HepG2 (cell line): Measurements from ENCODE around the gene MCRIP2. TPM values are rescaled to one million over a fixed set of nuclear protein-coding genes. Genes with fewer than 3 reads are reported as not detected.
A peak's percentile ranks its signal among the peaks of the same experiment; 100 is the strongest.

ENCODE experiments used
- CEBPG ChIP-seq: IDR thresholded peaks from 2 replicates; pipeline ENCODE4 v1.6.1; 2016
- ESRRA ChIP-seq: sonication (generic); formaldehyde crosslinking; IDR thresholded peaks from 2 replicates; pipeline ENCODE4 v1.5.1; 2020; ENCODE audit warnings: mild to moderate bottlenecking, low read depth, missing genetic modification reagents
- HDAC2 ChIP-seq: sonication (generic); formaldehyde crosslinking; IDR thresholded peaks from 2 replicates; pipeline ENCODE4 v1.4.0; 2020; ENCODE audit warnings: missing genetic modification reagents
- HDAC6 ChIP-seq: fragments of 200-600 bp; sonication (generic); IDR thresholded peaks from 2 replicates; pipeline ENCODE4 v1.7.0; 2017; ENCODE audit warnings: mild to moderate bottlenecking, antibody characterized with exemption, low read length, low read depth
- KDM5A ChIP-seq: fragments of 200-600 bp; sonication (generic); IDR thresholded peaks from 2 replicates; pipeline ENCODE4 v1.7.0; 2018; ENCODE audit warnings: antibody characterized with exemption, mild to moderate bottlenecking, low read length, borderline replicate concordance
- MED1 ChIP-seq: sonication (generic); formaldehyde crosslinking; IDR thresholded peaks from 2 replicates; pipeline ENCODE4 v1.4.0; 2020; ENCODE audit warnings: missing genetic modification reagents
- NR2F6 ChIP-seq, 2 experiments: IDR thresholded peaks; 2 replicates each; pipeline ENCODE4 v1.6.1; 2016; ENCODE audit warnings: antibody characterized with exemption in 1 of 2, mild to moderate bottlenecking in 1 of 2
- PITX1 ChIP-seq: sonication (generic); formaldehyde crosslinking; IDR thresholded peaks from 2 replicates; pipeline ENCODE4 v1.5.1; 2020; ENCODE audit warnings: mild to moderate bottlenecking, missing genetic modification reagents
- POLR2AphosphoS2 ChIP-seq: IDR thresholded peaks from 2 replicates; pipeline ENCODE4 v1.6.1; 2011; ENCODE audit warnings: low read depth, low read length, improper control_type of control experiment
- PPARG ChIP-seq: conservative IDR thresholded peaks from 2 replicates; pipeline ENCODE4 v1.6.1; 2016; ENCODE audit warnings: missing biosample characterization, missing genetic modification reagents
- RFX3 ChIP-seq: IDR thresholded peaks from 2 replicates; pipeline ENCODE4 v1.6.1; 2016; ENCODE audit warnings: missing biosample characterization, missing genetic modification reagents
- RXRB ChIP-seq: IDR thresholded peaks from 2 replicates; pipeline ENCODE4 v1.6.1; 2016; ENCODE audit warnings: borderline replicate concordance, missing genetic modification reagents, missing compliant biosample characterization
- U2AF1 ChIP-seq: fragments of 200-400 bp; formaldehyde crosslinking; optimal IDR thresholded peaks from 2 replicates; pipeline ENCODE3; 2017; ENCODE audit warnings: mild to moderate bottlenecking, low read depth, low read length
- ZFX ChIP-seq: sonication (generic); formaldehyde crosslinking; IDR thresholded peaks from 2 replicates; pipeline ENCODE4 v1.4.0; 2020; ENCODE audit warnings: mild to moderate bottlenecking, low read depth, missing genetic modification reagents, moderate library complexity
- ZNF235 ChIP-seq: sonication (generic); formaldehyde crosslinking; IDR thresholded peaks from 2 replicates; pipeline ENCODE4 v1.8.1; 2023; ENCODE audit warnings: mild to moderate bottlenecking, missing genetic modification reagents, borderline replicate concordance
- ZNF253 ChIP-seq: sonication (generic); formaldehyde crosslinking; IDR thresholded peaks from 2 replicates; pipeline ENCODE4 v1.8.0; 2022; ENCODE audit warnings: mild to moderate bottlenecking, missing genetic modification reagents, borderline replicate concordance
- ZNF264 ChIP-seq: sonication (generic); formaldehyde crosslinking; IDR thresholded peaks from 2 replicates; pipeline ENCODE4 v1.4.0; 2020; ENCODE audit warnings: missing genetic modification reagents
- ZNF292 ChIP-seq: sonication (generic); formaldehyde crosslinking; IDR thresholded peaks from 2 replicates; pipeline ENCODE4 v1.8.1; 2022; ENCODE audit warnings: mild to moderate bottlenecking, low read depth, missing genetic modification reagents, borderline replicate concordance
- ZNF572 ChIP-seq: sonication (generic); formaldehyde crosslinking; IDR thresholded peaks from 2 replicates; pipeline ENCODE4 v1.5.1; 2020; ENCODE audit warnings: mild to moderate bottlenecking, missing genetic modification reagents
- ZNF737 ChIP-seq: sonication (generic); formaldehyde crosslinking; IDR thresholded peaks from 2 replicates; pipeline ENCODE4 v1.5.0; 2020; ENCODE audit warnings: missing genetic modification reagents, mild to moderate bottlenecking, borderline replicate concordance
- ZSCAN30 ChIP-seq: sonication (generic); formaldehyde crosslinking; IDR thresholded peaks from 2 replicates; pipeline ENCODE4 v1.5.0; 2020; ENCODE audit warnings: mild to moderate bottlenecking, missing genetic modification reagents
- polyA plus RNA-seq, 8 experiments: library from polyadenylated mRNA; depleted of rRNA in 3 of 8; stranded (reverse) in 7 of 8; unstranded in 1 of 8; fragments of >200 nt; fragmentation: Illumina TruSeq in 4 of 8; extraction: Trizol in 4 of 8; gene quantifications; 2 replicates each; pipeline versions ENCODE4 v1.2.1 to v1.2.3, GENCODE V29; 2011 to 2016; ENCODE audit warnings: low read depth in 4 of 8, missing spikeins in 1 of 8, mixed read lengths in 1 of 8; ENCODE audit not compliant: insufficient read depth in 1 of 8
- total RNA-seq, 5 experiments: library from RNA; depleted of rRNA; stranded (reverse); fragments of >200 nt; fragmentation: Illumina TruSeq; extraction: Trizol; gene quantifications; 2 replicates each; pipeline ENCODE4 v1.2.3, GENCODE V29; 2016; ENCODE audit warnings: low read depth in 1 of 5
- TF ChIP-seq, protein P1 (sequence below): sonication (generic); formaldehyde crosslinking; IDR thresholded peaks from 2 replicates; pipeline ENCODE4 v1.5.0; 2020; ENCODE audit warnings: missing genetic modification reagents
- TF ChIP-seq, protein P2 (sequence below): sonication (generic); formaldehyde crosslinking; IDR thresholded peaks from 2 replicates; pipeline ENCODE4 v1.4.0; 2020; ENCODE audit warnings: mild to moderate bottlenecking, missing genetic modification reagents
- TF ChIP-seq, protein P3 (sequence below): IDR thresholded peaks from 2 replicates; pipeline ENCODE4 v1.6.1; 2018; ENCODE audit warnings: missing genetic modification reagents, mild to moderate bottlenecking, missing compliant biosample characterization

Gene MCRIP2
- total and polyA plus RNA-seq, 2 of the 13 experiments (the other 11 are each of a cell fraction or from before 2014, with no cell fraction given), result 39.6 to 76.7 TPM

DNA sequence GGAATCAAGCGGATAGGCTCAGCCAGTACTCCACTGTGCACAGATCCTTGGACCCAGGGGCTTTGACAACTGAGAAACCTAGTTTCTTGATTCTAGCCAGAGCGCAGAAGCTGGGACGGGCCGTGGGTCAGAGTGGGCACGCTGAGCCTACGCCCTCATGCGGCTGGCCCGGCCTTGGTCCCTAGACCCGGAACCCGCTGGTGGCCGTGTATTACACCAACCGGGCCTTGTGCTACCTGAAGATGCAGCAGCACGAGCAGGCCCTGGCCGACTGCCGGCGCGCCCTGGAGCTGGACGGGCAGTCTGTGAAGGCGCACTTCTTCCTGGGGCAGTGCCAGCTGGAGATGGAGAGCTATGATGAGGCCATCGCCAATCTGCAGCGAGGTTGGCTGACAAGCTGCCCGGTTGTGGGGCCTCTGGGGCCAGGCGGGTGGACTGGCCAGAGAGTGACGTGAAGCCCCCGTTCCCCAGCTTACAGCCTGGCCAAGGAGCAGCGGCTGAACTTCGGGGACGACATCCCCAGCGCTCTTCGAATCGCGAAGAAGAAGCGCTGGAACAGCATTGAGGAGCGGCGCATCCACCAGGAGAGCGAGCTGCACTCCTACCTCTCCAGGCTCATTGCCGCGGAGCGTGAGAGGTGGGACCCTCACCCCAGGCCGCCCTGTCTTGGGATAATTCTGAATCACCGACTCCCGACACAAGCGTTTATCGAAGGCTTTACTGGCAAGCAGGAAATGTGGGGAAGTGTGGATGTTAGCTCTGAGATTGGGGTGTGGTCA, 39.5 kb downstream of the MCRIP2 start (continued):
- TF ChIP-seq MED1 (peak; percentile 37; the same call in 1 of the 2 replicates), PITX1 (CRISPR knock-in tag) (no peak), POLR2AphosphoS2 (no peak), PPARG (no peak), NR2F6 (IDR thresholded peaks at IDR 0.05) (no peak), NR2F6 (CRISPR knock-in tag; IDR thresholded peaks at IDR 0.05) (no peak), U2AF1 (no peak), ESRRA (CRISPR knock-in tag) (no peak), ZFX (CRISPR knock-in tag) (no peak; the same call in none of the 2 replicates), HDAC6 (no peak), ZNF572 (CRISPR knock-in tag) (no peak), CEBPG (no peak), ZNF253 (CRISPR knock-in tag) (peak; percentile 62; the same call in 1 of the 2 replicates), ZNF292 (CRISPR knock-in tag) (no peak), KDM5A (no peak), HDAC2 (CRISPR knock-in tag) (peak; percentile 25; the same call in 1 of the 2 replicates), ZSCAN30 (no peak), RFX3 (no peak), ZNF737 (CRISPR knock-in tag) (no peak), RXRB (0 out of 2 replicates have a peak, but pooled peaks have one; percentile 9), ZNF264 (CRISPR knock-in tag) (no peak), ZNF235 (0 out of 2 replicates have a peak, but pooled peaks have one; percentile 24)
- TF ChIP-seq, protein P1, sequence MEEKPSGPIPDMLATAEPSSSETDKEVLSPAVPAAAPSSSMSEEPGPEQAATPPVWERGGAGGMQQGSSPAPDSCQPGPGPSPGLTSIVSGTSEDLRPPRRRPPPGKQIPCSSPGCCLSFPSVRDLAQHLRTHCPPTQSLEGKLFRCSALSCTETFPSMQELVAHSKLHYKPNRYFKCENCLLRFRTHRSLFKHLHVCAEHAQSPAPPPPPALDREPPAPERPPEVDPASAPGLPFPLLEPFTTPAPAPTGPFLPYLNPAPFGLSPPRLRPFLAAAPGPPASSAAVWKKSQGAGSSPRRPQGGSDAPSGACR (CRISPR knock-in tag), result peak; percentile 48; the same call in 1 of the 2 replicates
- TF ChIP-seq, protein P2, sequence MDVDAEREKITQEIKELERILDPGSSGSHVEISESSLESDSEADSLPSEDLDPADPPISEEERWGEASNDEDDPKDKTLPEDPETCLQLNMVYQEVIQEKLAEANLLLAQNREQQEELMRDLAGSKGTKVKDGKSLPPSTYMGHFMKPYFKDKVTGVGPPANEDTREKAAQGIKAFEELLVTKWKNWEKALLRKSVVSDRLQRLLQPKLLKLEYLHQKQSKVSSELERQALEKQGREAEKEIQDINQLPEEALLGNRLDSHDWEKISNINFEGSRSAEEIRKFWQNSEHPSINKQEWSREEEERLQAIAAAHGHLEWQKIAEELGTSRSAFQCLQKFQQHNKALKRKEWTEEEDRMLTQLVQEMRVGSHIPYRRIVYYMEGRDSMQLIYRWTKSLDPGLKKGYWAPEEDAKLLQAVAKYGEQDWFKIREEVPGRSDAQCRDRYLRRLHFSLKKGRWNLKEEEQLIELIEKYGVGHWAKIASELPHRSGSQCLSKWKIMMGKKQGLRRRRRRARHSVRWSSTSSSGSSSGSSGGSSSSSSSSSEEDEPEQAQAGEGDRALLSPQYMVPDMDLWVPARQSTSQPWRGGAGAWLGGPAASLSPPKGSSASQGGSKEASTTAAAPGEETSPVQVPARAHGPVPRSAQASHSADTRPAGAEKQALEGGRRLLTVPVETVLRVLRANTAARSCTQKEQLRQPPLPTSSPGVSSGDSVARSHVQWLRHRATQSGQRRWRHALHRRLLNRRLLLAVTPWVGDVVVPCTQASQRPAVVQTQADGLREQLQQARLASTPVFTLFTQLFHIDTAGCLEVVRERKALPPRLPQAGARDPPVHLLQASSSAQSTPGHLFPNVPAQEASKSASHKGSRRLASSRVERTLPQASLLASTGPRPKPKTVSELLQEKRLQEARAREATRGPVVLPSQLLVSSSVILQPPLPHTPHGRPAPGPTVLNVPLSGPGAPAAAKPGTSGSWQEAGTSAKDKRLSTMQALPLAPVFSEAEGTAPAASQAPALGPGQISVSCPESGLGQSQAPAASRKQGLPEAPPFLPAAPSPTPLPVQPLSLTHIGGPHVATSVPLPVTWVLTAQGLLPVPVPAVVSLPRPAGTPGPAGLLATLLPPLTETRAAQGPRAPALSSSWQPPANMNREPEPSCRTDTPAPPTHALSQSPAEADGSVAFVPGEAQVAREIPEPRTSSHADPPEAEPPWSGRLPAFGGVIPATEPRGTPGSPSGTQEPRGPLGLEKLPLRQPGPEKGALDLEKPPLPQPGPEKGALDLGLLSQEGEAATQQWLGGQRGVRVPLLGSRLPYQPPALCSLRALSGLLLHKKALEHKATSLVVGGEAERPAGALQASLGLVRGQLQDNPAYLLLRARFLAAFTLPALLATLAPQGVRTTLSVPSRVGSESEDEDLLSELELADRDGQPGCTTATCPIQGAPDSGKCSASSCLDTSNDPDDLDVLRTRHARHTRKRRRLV (CRISPR knock-in tag), result no peak
- TF ChIP-seq, protein P3, sequence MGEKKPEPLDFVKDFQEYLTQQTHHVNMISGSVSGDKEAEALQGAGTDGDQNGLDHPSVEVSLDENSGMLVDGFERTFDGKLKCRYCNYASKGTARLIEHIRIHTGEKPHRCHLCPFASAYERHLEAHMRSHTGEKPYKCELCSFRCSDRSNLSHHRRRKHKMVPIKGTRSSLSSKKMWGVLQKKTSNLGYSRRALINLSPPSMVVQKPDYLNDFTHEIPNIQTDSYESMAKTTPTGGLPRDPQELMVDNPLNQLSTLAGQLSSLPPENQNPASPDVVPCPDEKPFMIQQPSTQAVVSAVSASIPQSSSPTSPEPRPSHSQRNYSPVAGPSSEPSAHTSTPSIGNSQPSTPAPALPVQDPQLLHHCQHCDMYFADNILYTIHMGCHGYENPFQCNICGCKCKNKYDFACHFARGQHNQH (CRISPR knock-in tag), result 0 out of 2 replicates have a peak, but pooled peaks have one; percentile 4
